GM12878 (cell line): ENCODE measurements around the gene SNX15. TPM values are rescaled to one million over a fixed set of nuclear protein-coding genes. Genes with fewer than 3 reads are reported as not detected.

Experiments used
- BCL11A ChIP-seq: IDR thresholded peaks from 2 replicates; pipeline ENCODE4 v1.6.1; 2011; ENCODE audit warnings: low read depth, low read length
- BMI1 ChIP-seq: fragments of 450-650 bp; IDR thresholded peaks from 2 replicates; pipeline ENCODE4 v1.6.1; 2016; ENCODE audit warnings: mild to moderate bottlenecking, moderate library complexity, borderline replicate concordance
- CEBPZ ChIP-seq: fragments of 150-350 bp; IDR thresholded peaks from 2 replicates; pipeline ENCODE4 v1.6.1; 2016; ENCODE audit warnings: low read depth, low read length
- CHD1 ChIP-seq: IDR thresholded peaks from 2 replicates; pipeline ENCODE4 v1.6.1; 2012; ENCODE audit warnings: low read depth, low read length, improper control_type of control experiment
- CHD2 ChIP-seq: IDR thresholded peaks from 2 replicates; pipeline ENCODE4 v1.6.1; 2011; ENCODE audit warnings: low read depth, low read length, improper control_type of control experiment, borderline replicate concordance
- CREB1 ChIP-seq: IDR thresholded peaks from 2 replicates; pipeline ENCODE4 v1.6.1; 2012; ENCODE audit warnings: low read depth, mild to moderate bottlenecking, inconsistent platforms
- EP300 ChIP-seq, 2 experiments: fragments of 150-350 bp in 1 of 2; IDR thresholded peaks; 2 replicates each; pipeline ENCODE4 v1.6.1; 2011 to 2012; ENCODE audit warnings: low read depth in 2 of 2, low read length in 2 of 2, borderline replicate concordance in 1 of 2, improper control_type of control experiment in 1 of 2, inconsistent platforms in 1 of 2; ENCODE audit not compliant: control insufficient read depth in 1 of 2
- IKZF1 ChIP-seq: fragments of 450-650 bp; conservative IDR thresholded peaks from 2 replicates; pipeline ENCODE4 v1.6.1; 2017; ENCODE audit warnings: antibody characterized with exemption, mild to moderate bottlenecking
- NBN ChIP-seq: fragments of 450-650 bp; IDR thresholded peaks from 2 replicates; pipeline ENCODE4 v1.6.1; 2016
- NR2C1 ChIP-seq: fragments of 450-650 bp; IDR thresholded peaks from 2 replicates; pipeline ENCODE4 v1.6.1; 2017; ENCODE audit warnings: antibody characterized with exemption, mild to moderate bottlenecking, moderate library complexity
- PML ChIP-seq: IDR thresholded peaks from 2 replicates; pipeline ENCODE4 v1.6.1; 2012; ENCODE audit warnings: low read length, inconsistent platforms
- RAD51 ChIP-seq: fragments of 450-650 bp; IDR thresholded peaks from 2 replicates; pipeline ENCODE4 v1.6.1; 2016; ENCODE audit warnings: moderate library complexity, mild to moderate bottlenecking, inconsistent platforms
- RUNX3 ChIP-seq: IDR thresholded peaks from 2 replicates; pipeline ENCODE4 v1.6.1; 2012; ENCODE audit warnings: low read length, inconsistent platforms
- SIX5 ChIP-seq: IDR thresholded peaks from 2 replicates; pipeline ENCODE4 v1.6.1; 2011; ENCODE audit warnings: mild to moderate bottlenecking, low read depth, low read length, moderate library complexity; ENCODE audit not compliant: severe bottlenecking
- SUPT20H ChIP-seq: IDR thresholded peaks from 2 replicates; pipeline ENCODE4 v1.6.1; 2011; ENCODE audit warnings: low read depth, mild to moderate bottlenecking, low read length, moderate library complexity, borderline replicate concordance; ENCODE audit not compliant: control insufficient read depth
- TCF3 ChIP-seq: IDR thresholded peaks from 2 replicates; pipeline ENCODE4 v1.6.1; 2012; ENCODE audit warnings: low read depth, mild to moderate bottlenecking, low read length, borderline replicate concordance; ENCODE audit not compliant: insufficient read depth
- TCF7 ChIP-seq: IDR thresholded peaks from 2 replicates; pipeline ENCODE4 v1.6.1; 2014; ENCODE audit warnings: antibody characterized with exemption, borderline replicate concordance
- USF1 ChIP-seq: IDR thresholded peaks from 2 replicates; pipeline ENCODE4 v1.6.1; 2011; ENCODE audit warnings: borderline replicate concordance, low read depth, mild to moderate bottlenecking, moderate library complexity, mixed read lengths, low read length; ENCODE audit not compliant: insufficient read depth; ENCODE audit errors: extremely low read length
- WRNIP1 ChIP-seq: IDR thresholded peaks from 2 replicates; pipeline ENCODE4 v1.6.1; 2011; ENCODE audit warnings: low read depth, low read length, improper control_type of control experiment, borderline replicate concordance
- ZBTB11 ChIP-seq: fragments of 450-650 bp; formaldehyde crosslinking; IDR thresholded peaks from 2 replicates; pipeline ENCODE4 v1.5.0; 2022; ENCODE audit warnings: mild to moderate bottlenecking, missing genetic modification characterization
- ZNF274 ChIP-seq: IDR thresholded peaks from one replicate; pipeline ENCODE4 v1.8.0; 2011; ENCODE audit not compliant: insufficient read length, insufficient read depth
- polyA plus RNA-seq, 11 experiments: library from polyadenylated mRNA; depleted of rRNA in 4 of 11; unstranded in 6 of 11; stranded (reverse) in 5 of 11; fragments of >200 nt; fragmentation: Nextera tagmentation in 4 of 11; fragmentation: Illumina TruSeq in 1 of 11; extraction: Ambion mirVana in 4 of 11; extraction: Trizol in 1 of 11; gene quantifications; 1 replicate in 1 of 11; 2 replicates in 10 of 11; pipeline versions ENCODE4 v1.2.1 to v1.2.3, GENCODE V29; 2011 to 2016; ENCODE audit warnings: inconsistent platforms in 2 of 11, missing spikeins in 2 of 11, low read depth in 1 of 11
- total RNA-seq, 4 experiments: library from RNA; depleted of rRNA in 3 of 4; stranded (reverse); fragments of >200 nt in 3 of 4; fragmentation: Illumina TruSeq in 1 of 4; extraction: Trizol in 1 of 4; gene quantifications; 2 replicates each; pipeline versions ENCODE4 v1.2.1 to v1.2.3, GENCODE V29; 2013 to 2021

Gene SNX15
- total and polyA plus RNA-seq, 10 of the 15 experiments (the other 5 are each of a cell fraction or from before 2014, with no cell fraction given): 2.4 to 24.0 (median 16.1) TPM

- TF ChIP-seq PML (0 out of 2 replicates have a peak, but pooled peaks have one; percentile 73), TCF7 (no peak), USF1 (peak; percentile 98), SIX5 (no peak), WRNIP1 (no peak), TCF3 (peak; percentile 92; the same call in 1 of the 2 replicates), NBN (peak; percentile 56), RAD51 (peak; percentile 92), RUNX3 (peak; percentile 55), BCL11A (no peak), SUPT20H (no peak), IKZF1 (peak; percentile 94), CHD2 (no peak), ZBTB11 (CRISPR knock-in tag) (no peak), BMI1 (no peak), EP300 (IDR thresholded peaks at IDR 0.05; ENCODE audit: borderline replicate concordance in 1 of 2, control insufficient read depth in 1 of 2, low read depth in 2 of 2, low read length in 2 of 2) (no peak; a peak in 1 of 4 replicates), NR2C1 (peak; percentile 20; the same call in 1 of the 2 replicates), CEBPZ (no peak), ZNF274 (no peak), CHD1 (no peak), CREB1 (no peak)
Measured at GRCh38 chr11:65013888-65014725, 13.1 kb upstream of the SNX15 start, which contains the start of gene ARL2 (continued).
